IPS-18a (cell line): ENCODE data around the gene SOAT1.
"Not testable (repeated sequence)": the region's sequence is repeated elsewhere in the genome, so short reads cannot be mapped to it uniquely, and the experiment has no call there.

Experiments used
- H3K27ac ChIP-seq: one replicate; pipeline ENCODE4 v1.5.1; 2013; ENCODE audit warnings: low read length
- H3K27me3 ChIP-seq: one replicate; pipeline ENCODE4 v1.6.1; 2013; ENCODE audit warnings: mild to moderate bottlenecking, low read length; ENCODE audit not compliant: control insufficient read depth, insufficient read depth
- H3K36me3 ChIP-seq: one replicate; pipeline ENCODE4 v1.6.1; 2013; ENCODE audit warnings: low read depth, low read length; ENCODE audit not compliant: control insufficient read depth
- H3K4me1 ChIP-seq: one replicate; pipeline ENCODE4 v1.6.1; 2013; ENCODE audit warnings: low read depth, low read length; ENCODE audit not compliant: control insufficient read depth
- H3K4me3 ChIP-seq: one replicate; pipeline ENCODE4 v1.5.1; 2013; ENCODE audit warnings: low read length
- H3K9ac ChIP-seq: one replicate; pipeline ENCODE4 v1.6.1; 2013; ENCODE audit warnings: mild to moderate bottlenecking, low read length, moderate library complexity
- H3K9me3 ChIP-seq: one replicate; pipeline ENCODE4 v1.6.1; 2013; ENCODE audit warnings: low read depth, low read length; ENCODE audit not compliant: control insufficient read depth

Gene SOAT1

DNA sequence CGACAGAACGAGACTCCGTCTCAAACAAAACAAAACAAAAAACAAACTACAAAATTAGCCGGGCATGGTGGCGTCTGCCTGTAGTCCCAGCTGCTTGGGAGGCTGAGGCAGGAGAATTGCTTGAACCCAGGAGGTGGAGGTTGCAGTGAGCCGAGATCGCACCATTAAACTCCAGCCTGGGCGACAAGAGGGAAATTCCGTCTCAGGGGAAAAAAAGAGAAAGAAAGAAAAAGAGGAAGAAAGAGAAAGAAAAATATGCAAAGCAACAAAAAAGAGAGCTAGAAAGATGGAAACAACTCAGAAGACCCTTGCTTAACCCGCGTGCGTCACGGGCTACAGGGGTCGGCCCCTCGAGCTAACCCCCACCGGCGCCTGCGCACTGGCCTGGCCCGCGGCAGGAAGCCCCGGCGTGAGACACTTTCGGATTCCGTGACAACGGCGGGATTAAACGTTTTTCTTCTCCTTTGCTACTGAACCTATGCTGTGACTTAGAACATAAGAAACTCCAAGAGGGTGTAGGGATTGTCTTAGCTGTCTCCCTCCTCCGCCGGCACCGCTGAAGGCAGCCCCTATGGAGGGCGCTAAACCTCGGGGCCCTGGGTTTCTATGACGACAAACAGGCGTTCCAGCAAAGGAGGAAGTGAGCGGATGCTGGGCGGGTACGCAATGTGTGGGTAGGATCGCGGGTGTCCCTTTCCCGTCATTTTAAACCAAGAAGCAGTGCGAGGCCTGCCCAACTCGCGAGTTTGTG, 71.9 kb downstream of the SOAT1 start, which contains the start of gene AXDND1:
Gene AXDND1 (plus strand): TSS at position 630 of the 751 bp plus-strand sequence. CDS start 539 bp downstream, outside the sequence.
- H3K27ac ChIP-seq: peak within 1 kb of the TSS; percentile 86
- H3K36me3 ChIP-seq: no peaks in the 10 kb centered on the region
- no peaks in the 10 kb centered on the region for H3K4me1 ChIP-seq
- H3K9ac ChIP-seq: peak within 1 kb of the TSS; percentile 88
- peak within 1 kb of the TSS; percentile 98 for H3K4me3 ChIP-seq
- H3K9me3 ChIP-seq: no peaks in the 10 kb centered on the region
- H3K27me3 ChIP-seq: no peaks in the 10 kb centered on the region

DNA sequence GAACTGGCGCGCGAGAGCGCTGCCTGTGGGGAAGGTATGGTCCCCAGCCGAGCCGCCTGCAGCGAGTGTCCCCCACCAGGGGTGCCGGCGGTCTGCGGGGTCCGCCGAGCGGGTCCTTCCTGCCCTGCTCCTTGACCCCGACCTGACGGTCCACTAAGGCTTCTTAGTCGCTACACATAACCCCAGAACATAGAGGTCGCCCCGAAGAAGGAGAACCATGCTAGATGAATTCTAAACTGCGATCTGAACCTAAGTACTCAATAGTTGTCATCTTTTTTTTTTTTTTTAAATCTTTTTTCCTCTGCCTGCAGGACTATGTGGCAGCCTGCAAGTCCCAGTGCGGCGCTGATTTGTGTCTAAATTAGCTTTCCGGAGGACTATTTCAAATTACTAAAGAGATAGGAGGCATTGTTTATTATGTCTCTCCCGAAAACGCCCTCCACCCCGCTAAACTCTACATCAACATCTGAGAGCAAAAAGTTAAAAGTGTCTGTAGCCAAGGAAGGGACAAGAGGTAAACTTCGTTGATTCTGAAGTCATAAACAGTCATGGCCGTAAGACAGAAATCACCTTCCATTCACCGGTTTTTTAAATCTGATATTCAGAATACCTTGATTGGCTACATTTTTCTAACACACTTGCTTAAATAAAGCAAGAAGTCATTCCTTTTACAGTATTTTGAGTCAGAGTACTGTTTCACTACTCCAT, 72.7 kb downstream of the SOAT1 start:
- Histone ChIP-seq H3K27me3 (no peaks in the 10 kb centered on the region), H3K9me3 (no peaks in the 10 kb centered on the region), H3K36me3 (no peaks in the 10 kb centered on the region), H3K4me1 (no peaks in the 10 kb centered on the region), H3K27ac (peak overlapping the region; percentile 86), H3K4me3 (peak overlapping the region; percentile 98), H3K9ac (peak overlapping the region; percentile 88)

DNA sequence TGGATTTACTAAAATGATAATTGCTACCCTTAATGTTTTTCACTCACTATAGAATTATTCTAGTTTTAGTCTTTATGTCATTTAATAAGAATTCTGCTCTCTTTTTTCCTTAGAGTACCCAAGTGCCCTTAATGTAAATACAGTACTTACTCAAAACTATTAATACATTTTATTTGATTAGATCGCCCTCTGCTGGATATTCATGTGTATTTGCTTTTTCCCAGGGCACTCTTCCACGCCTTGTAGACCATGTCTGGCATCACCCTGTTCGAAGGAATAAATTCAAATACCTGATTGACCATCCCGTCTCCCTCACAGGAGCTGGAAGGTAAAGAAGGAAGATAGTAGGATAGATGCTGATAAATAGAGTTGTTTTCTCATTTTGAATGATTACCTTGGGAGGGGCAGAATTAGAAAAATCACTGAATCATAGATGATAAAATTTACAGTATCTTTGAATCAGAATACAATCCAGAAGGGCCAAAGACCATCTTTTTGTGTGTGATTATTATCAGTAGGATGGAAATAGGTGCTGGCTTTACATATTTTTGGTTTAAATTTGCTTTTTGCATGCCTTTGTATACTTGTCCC, 76.2 kb downstream of the SOAT1 start:
- Histone ChIP-seq H3K4me1 (no peaks in the 10 kb centered on the region), H3K9ac (no peak overlapping the region), H3K27me3 (no peaks in the 10 kb centered on the region), H3K4me3 (no peak overlapping the region), H3K36me3 (no peaks in the 10 kb centered on the region), H3K27ac (no peak overlapping the region), H3K9me3 (no peaks in the 10 kb centered on the region)

DNA sequence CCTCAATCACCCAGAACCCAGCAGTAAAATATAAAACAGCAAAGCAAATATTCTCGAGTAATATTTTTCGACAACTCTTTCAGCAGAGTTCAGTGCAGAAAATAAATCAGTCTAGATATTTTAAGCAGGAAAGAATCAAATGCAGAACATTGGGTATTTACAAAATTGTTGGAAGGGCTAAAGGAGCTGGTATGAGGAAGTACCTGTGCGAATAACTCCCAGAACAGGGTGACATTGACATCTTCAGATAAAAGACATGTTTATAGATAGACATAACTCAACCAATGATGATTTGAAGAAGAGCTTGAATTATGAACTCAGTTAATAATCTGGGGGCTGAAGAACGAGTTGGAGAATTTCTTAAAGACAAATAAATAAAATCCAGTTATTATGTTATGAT, 78.6 kb downstream of the SOAT1 start:
- no peaks in the 10 kb centered on the region for H3K9me3 ChIP-seq
- no peaks in the 10 kb centered on the region for H3K27me3 ChIP-seq
- no peak overlapping the region for H3K4me3 ChIP-seq
- no peaks in the 10 kb centered on the region for H3K36me3 ChIP-seq
- no peak overlapping the region for H3K27ac ChIP-seq
- H3K9ac ChIP-seq: no peak overlapping the region
- H3K4me1 ChIP-seq: no peaks in the 10 kb centered on the region

DNA sequence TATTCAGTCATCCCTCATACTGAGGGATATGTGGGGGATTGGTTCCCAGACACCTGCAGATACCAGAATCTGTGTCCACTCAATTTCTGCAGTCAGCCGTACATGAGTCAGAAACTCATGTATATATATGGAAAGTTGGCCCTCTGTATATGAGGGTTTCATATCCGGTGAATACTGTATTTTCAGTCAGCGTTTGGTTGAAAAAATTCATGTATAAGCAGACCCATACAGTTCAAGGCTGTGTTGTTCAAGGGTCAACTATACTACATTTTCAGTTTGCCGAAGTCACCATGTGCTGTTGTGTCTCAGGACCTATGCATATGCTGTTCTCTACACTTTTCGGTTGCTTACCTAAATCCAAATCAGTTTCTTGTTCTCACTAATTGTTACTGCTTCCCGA, 82.6 kb downstream of the SOAT1 start:
- no peak overlapping the region for H3K4me3 ChIP-seq
- H3K27me3 ChIP-seq: no peaks in the 10 kb centered on the region
- H3K36me3 ChIP-seq: no peaks in the 10 kb centered on the region
- no peak overlapping the region for H3K27ac ChIP-seq
- no peak overlapping the region for H3K9ac ChIP-seq
- no peaks in the 10 kb centered on the region for H3K4me1 ChIP-seq
- no peaks in the 10 kb centered on the region for H3K9me3 ChIP-seq

DNA sequence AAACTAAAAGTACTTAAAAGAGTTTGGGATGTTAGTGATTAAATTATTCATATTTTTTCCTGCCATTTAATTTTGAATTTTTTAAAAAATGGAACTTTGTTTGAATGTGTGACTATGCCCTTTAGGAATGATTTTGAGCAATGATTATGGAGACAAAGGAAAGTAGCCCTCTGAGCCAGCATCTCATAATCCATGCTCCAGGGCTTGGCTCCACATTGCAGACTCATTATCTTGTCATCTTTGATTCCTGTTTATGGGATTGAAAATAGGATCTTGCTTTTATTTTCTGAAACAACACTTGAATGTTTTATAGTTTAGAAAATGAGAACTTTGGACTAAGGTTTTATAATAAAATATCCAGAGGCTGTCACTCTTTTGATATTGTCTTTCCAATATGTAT, 86.7 kb downstream of the SOAT1 start:
- H3K9ac ChIP-seq: no peak overlapping the region
- no peaks in the 10 kb centered on the region for H3K36me3 ChIP-seq
- H3K9me3 ChIP-seq: no peaks in the 10 kb centered on the region
- H3K27ac ChIP-seq: no peak overlapping the region
- no peak overlapping the region for H3K4me3 ChIP-seq
- no peaks in the 10 kb centered on the region for H3K27me3 ChIP-seq
- no peaks in the 10 kb centered on the region for H3K4me1 ChIP-seq

DNA sequence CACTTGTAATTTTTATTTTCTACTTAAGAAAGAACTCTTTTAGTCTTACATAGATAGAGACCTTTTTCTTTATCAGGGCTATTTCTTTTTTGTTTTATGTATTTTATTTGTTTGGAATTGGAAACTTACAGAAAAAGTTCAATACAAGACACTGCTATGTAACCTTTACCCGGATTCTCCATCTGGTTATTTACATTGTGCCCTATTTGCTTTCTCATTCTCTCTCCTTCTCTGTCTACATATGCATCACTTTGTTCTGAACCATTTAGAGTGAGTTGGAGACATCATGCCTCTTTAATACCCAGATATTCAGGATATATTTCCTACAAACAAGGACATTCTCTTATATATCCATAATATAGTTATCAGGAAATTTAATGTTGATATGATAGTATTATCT, 90.4 kb downstream of the SOAT1 start:
- Histone ChIP-seq H3K9ac (no peak overlapping the region), H3K27me3 (no peaks in the 10 kb centered on the region), H3K4me1 (no peaks in the 10 kb centered on the region), H3K36me3 (no peaks in the 10 kb centered on the region), H3K27ac (no peak overlapping the region), H3K9me3 (no peaks in the 10 kb centered on the region), H3K4me3 (no peak overlapping the region)

DNA sequence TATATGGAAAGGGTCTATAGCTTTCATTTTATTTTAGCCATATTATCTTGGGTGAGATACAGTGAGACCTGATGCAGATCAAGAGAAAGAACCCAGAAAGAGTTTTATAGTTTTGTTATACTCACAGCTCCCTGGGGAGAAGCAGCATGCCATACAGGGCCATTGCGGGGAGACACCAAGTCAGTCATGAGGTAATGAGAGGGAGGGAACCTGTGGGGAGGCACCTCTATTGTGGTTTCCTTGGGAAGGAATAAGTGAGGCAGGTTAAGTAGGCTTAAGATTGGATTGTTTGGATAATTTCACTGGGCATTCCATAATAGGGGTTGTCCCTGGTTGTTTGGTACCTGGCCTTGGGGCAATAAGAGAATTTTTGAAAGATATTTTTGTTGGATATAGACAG, 91.9 kb downstream of the SOAT1 start:
- H3K27me3 ChIP-seq: no peaks in the 10 kb centered on the region
- H3K9ac ChIP-seq: no peak overlapping the region
- H3K36me3 ChIP-seq: no peaks in the 10 kb centered on the region
- H3K4me1 ChIP-seq: no peaks in the 10 kb centered on the region
- no peaks in the 10 kb centered on the region for H3K9me3 ChIP-seq
- H3K27ac ChIP-seq: no peak overlapping the region
- no peak overlapping the region for H3K4me3 ChIP-seq

DNA sequence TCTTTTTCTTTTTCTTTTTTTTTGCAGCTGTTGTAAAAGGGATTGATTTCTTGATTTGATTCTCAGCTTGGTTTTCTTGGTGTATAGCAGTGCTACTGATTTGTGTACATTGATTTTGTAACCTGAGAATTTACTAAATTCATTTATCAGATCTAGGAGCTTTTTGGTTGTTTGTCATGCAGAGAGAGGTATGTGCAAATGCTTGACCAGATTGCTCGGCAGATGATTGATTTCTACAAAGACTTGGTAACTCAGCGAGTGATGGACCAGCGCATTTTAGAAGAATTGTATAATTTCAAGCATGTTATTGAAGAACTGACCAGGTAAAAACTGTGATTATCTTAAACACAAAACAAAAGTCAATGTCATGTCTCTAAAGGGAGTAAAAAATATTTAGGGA, 100.1 kb downstream of the SOAT1 start:
- Histone ChIP-seq H3K4me3 (no peak overlapping the region), H3K4me1 (no peaks in the 10 kb centered on the region), H3K9ac (no peak overlapping the region), H3K27ac (no peak overlapping the region), H3K9me3 (no peaks in the 10 kb centered on the region), H3K27me3 (no peaks in the 10 kb centered on the region), H3K36me3 (no peaks in the 10 kb centered on the region)

DNA sequence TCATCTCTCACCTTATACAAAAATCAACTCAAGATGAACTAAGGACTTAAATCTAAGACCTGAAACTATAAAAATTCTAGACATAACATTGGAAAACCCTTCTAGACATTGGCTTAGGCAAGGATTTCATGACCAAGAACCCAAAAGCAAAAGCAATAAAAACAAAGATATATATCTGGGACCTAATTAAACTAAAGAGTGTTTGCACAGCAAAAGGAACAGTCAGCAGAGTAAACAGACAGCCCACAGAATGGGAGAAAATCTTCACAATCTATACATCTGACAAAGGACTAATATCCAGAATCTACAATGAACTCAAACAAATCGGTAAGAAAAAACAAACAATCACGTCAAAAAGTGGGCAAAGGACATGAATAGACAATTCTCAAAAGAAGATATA, 105.8 kb downstream of the SOAT1 start:
- H3K9me3 ChIP-seq, H3K4me1 ChIP-seq, H3K4me3 ChIP-seq, H3K27me3 ChIP-seq, H3K9ac ChIP-seq, H3K36me3 ChIP-seq, H3K27ac ChIP-seq: not testable (repeated sequence)
